HG03280 (cell line): Measurements from ENCODE around the gene ERC1.
"Not testable (repeated sequence)": the region's sequence is repeated elsewhere in the genome, so short reads cannot be mapped to it uniquely, and the experiment has no call there.

Source experiments
- ATAC-seq: cut with Tn5 transposase; IDR thresholded peaks from one replicate; pipeline ENCODE4 v1.9.1; 2021; ENCODE audit warnings: mild to moderate bottlenecking, moderate library complexity; ENCODE audit not compliant: unreplicated experiment

Gene ERC1

GRCh38 chr12:1115484-1116231 is 124.6 kb downstream of the ERC1 start:
- no peak for ATAC-seq

GRCh38 chr12:1117371-1117770 is 126.3 kb downstream of the ERC1 start:
- no peak for ATAC-seq

DNA sequence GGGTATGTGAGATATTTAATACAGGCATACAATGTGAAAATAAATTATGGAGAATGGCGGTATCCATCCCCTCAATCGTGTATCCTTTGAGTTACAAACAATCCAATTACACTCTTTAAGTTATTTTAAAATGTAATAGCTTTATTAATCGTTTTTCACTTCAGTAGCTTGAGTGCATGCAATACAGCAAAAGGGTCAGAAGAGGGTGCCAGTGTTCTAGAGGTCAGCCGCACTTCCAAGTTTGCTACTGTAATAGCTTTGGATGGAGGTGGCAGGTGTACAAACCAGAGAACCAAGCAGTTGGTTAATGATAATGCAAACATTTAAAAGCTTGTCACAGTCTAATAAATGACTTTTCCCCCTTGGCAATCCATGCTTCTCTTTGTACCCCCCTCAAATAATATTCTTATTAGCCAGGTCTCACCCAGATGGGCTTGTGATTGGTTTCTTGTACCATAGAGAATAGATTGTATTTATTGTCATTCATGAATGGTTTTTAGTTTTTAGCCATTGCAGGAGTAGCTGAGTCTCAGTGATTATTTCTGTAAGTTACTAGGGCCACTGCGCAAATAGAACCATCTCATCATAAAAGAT is 127.0 kb downstream of the ERC1 start:
- ATAC-seq: no peak

GRCh38 chr12:1122786-1123185 is 131.8 kb downstream of the ERC1 start:
- ATAC-seq: no peak

DNA sequence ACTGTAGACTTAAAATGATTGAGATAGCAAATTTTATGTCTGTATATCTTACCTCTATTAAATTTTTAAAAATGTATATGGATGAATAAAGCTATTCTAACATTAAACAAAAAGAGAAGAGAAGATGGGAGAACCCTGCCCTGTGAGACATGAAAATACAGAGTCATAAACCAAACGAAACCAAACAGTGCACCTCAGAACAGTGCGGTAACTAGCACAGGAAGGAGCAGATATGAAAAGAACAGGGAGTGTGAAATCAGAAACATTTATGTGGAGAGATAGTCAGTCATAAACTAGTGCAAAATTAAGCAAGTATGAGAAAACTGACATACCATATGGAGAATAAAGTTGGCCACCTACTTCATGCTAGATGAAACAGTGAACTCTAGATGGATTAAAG is 135.1 kb downstream of the ERC1 start:
- ATAC-seq: no peak

DNA sequence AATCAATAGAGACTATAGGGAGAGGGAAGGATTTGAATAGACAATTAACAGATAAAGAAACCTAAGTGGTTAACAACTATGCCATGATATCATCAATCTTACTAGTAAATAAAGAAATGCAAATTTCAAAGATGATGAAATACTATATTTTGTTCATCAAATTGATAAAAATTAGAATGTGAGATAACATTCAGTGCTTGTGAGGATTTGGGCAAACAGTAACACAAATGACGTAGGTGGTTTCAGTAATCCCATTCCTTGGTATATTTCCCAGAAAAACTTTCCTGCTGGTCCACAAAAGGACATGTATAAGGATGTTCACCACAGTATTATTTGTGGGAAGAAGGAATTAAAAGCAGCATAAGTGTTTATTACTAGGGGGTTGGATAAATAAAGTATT is 136.0 kb downstream of the ERC1 start:
- ATAC-seq: no peak

DNA sequence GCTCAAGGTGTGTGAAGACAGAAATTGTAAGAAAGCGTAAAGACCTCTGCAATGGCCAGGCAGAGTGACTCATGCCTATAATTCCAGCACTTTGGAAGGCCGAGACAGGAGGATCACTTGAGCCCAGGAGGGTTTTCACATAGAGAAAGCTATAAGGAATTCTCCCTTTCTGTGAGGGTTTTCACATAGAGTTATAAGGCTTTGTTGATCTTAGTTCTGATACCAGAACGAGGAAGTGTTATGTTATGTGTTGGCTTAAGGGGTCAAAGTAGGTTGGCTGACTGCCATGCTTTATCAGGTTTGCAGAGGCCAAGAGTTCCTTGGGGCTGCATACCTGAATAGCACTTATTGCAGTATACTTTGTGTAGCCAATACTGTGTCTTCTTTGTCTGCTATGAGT is 139.1 kb downstream of the ERC1 start:
- no peak for ATAC-seq

- ATAC-seq: no peak
Observed at GRCh38 chr12:1130571-1130970, 139.5 kb downstream of the ERC1 start.

- no peak for ATAC-seq
Observed at GRCh38 chr12:1131811-1132224, 140.8 kb downstream of the ERC1 start.

DNA sequence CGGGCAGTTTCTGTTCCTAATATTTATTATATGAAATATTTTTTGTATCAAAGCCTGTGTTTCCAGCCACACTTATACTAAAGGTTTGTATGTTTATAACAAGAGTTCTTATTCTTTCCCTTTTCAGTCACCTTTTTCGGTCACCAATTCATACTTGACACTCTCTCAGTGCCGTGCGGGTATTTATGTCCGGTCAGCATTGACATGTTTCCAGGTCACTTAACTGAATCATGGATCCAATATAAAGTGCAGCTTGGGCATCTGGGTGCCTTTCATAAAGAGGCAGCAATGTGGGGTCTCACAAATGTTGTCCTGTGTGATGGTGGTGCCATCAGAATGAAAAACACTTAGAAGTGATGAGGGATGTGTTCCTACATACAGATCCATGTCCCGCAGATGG is 141.3 kb downstream of the ERC1 start:
- ATAC-seq: no peak

DNA sequence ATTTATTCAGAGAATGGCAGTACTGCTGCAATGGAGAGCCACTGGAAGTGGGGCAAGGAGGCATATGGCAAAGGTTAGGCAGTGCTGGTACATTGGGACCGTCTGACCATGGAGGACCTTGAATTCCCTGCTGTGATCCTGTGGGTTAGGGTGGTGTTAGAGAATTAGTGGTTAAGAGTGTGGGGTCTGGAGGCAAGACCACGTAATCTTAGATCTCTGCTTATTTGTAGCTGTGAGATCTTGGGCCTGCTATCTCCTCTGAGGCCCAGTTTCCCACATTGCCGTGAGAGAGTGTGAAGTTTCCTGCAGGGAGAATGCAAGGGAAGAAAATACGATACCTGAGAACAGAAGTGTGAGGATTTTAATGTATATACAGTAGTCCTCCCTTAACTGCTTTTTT is 147.7 kb downstream of the ERC1 start:
- no peak for ATAC-seq

DNA sequence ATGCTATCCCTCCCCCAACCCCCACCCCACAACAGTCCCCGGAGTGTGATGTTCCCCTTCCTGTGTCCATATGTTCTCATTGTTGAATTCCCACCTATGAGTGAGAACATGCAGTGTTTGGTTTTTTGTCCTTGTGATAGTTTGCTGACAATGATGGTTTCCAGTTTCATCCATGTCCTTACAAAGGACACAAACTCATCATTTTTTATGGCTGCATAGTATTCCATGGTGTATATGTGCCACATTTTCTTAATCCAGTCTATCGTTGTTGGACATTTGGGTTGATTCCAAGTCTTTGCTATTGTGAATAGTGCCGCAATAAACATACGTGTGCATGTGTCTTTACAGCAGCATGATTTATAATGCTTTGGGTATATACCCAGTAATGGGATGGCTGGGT is 155.7 kb downstream of the ERC1 start:
- ATAC-seq: not testable (repeated sequence)

GRCh38 chr12:1147821-1148220 is 156.8 kb downstream of the ERC1 start:
- ATAC-seq: no peak

DNA sequence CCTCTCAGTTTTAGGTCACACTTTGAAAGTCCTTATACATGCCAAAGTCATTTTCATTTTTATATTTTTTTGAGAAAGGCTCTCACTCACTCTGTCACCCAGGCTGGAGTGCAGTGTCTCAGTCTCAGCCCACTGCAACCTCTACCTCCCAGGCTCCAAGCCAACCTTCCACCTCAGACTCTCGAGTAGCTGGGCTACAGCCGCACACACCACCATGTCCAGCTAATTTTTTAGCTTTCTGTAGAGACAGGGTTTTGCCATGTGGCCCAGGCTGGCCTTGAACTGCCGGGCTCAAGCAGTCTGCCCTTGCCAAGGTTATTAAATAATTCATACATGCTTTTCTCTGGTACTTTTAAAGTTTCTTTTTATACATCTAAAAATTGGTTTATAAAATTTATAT is 166.0 kb downstream of the ERC1 start:
- no peak for ATAC-seq

GRCh38 chr12:1161197-1161596 is 170.2 kb downstream of the ERC1 start:
- ATAC-seq: no peak

GRCh38 chr12:1162081-1162760 is 171.2 kb downstream of the ERC1 start:
- no peak for ATAC-seq

DNA sequence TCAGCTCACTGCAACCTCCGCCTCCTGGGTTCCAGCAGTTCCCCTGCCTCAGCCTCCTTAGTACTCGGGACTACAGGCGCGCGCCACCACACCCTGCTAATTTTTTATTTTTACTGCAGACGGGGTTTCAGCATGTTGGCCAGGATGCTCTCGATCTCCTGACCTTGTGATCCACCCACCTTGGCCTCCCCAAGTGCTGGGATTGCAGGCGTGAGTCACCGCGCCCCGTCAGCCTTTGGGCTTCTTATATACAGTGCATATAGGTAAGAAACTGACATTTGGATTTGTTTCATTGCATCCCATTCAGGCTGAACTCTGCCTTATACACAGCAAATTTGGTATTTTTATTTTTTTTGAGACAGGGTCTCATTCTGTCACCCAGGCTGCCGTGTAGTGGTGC is 176.8 kb downstream of the ERC1 start:
- ATAC-seq: no peak

- no peak for ATAC-seq
Observed at GRCh38 chr12:1170411-1170810, 179.4 kb downstream of the ERC1 start.

GRCh38 chr12:1171657-1172408 is 180.8 kb downstream of the ERC1 start:
- no peak for ATAC-seq

- ATAC-seq: no peak
Observed at GRCh38 chr12:1173781-1174617, 183.0 kb downstream of the ERC1 start.

- ATAC-seq: no peak
Observed at GRCh38 chr12:1174659-1175058, 183.6 kb downstream of the ERC1 start.
